ENCODE results near the gene DOCK1.

The DOCK1 gene

GRCh38 chr10:127402596-127403409, 497.6 kb downstream of the DOCK1 start:
- H3K9me3 ChIP-seq (ENCODE audit: control insufficient read depth, low read depth, low read length), result no peaks in the 10 kb centered on the region
- no peaks in the 10 kb centered on the region for H3K36me3 ChIP-seq (ENCODE audit: control insufficient read depth, low read depth, low read length)
- H3K4me3 ChIP-seq (ENCODE audit: low read length), result no peak overlapping the region
- no peak overlapping the region for H3K27ac ChIP-seq (ENCODE audit: low read length)
- no peak overlapping the region for H3K9ac ChIP-seq (ENCODE audit: low read length)
- no peaks in the 10 kb centered on the region for H3K27me3 ChIP-seq (ENCODE audit: control insufficient read depth, insufficient read depth, low read length)
- no peaks in the 10 kb centered on the region for H3K4me1 ChIP-seq (ENCODE audit: control insufficient read depth, low read depth, low read length)

- Histone ChIP-seq H3K36me3 (ENCODE audit: control insufficient read depth, low read depth, low read length) (no peaks in the 10 kb centered on the region), H3K9me3 (ENCODE audit: control insufficient read depth, low read depth, low read length) (no peaks in the 10 kb centered on the region), H3K27ac (ENCODE audit: low read length) (no peak overlapping the region), H3K4me1 (ENCODE audit: control insufficient read depth, low read depth, low read length) (no peaks in the 10 kb centered on the region), H3K4me3 (ENCODE audit: low read length) (no peak overlapping the region), H3K27me3 (ENCODE audit: control insufficient read depth, insufficient read depth, low read length) (no peaks in the 10 kb centered on the region), H3K9ac (ENCODE audit: low read length) (no peak overlapping the region)
Observed at GRCh38 chr10:127405221-127405620, 500.0 kb downstream of the DOCK1 start.

GRCh38 chr10:127406018-127406550, 500.9 kb downstream of the DOCK1 start:
- no peaks in the 10 kb centered on the region for H3K4me1 ChIP-seq (ENCODE audit: control insufficient read depth, low read depth, low read length)
- no peaks in the 10 kb centered on the region for H3K9me3 ChIP-seq (ENCODE audit: control insufficient read depth, low read depth, low read length)
- no peaks in the 10 kb centered on the region for H3K36me3 ChIP-seq (ENCODE audit: control insufficient read depth, low read depth, low read length)
- H3K9ac ChIP-seq (ENCODE audit: low read length), result no peak overlapping the region
- H3K4me3 ChIP-seq (ENCODE audit: low read length), result no peak overlapping the region
- no peak overlapping the region for H3K27ac ChIP-seq (ENCODE audit: low read length)
- H3K27me3 ChIP-seq (ENCODE audit: control insufficient read depth, insufficient read depth, low read length), result no peaks in the 10 kb centered on the region

GRCh38 chr10:127407551-127407950, 502.3 kb downstream of the DOCK1 start:
- peaks cover 3% of the 10 kb centered on the region for H3K36me3 ChIP-seq (ENCODE audit: control insufficient read depth, low read depth, low read length)
- no peaks in the 10 kb centered on the region for H3K27me3 ChIP-seq (ENCODE audit: control insufficient read depth, insufficient read depth, low read length)
- no peak overlapping the region for H3K4me3 ChIP-seq (ENCODE audit: low read length)
- H3K9ac ChIP-seq (ENCODE audit: low read length), result no peak overlapping the region
- no peaks in the 10 kb centered on the region for H3K4me1 ChIP-seq (ENCODE audit: control insufficient read depth, low read depth, low read length)
- no peaks in the 10 kb centered on the region for H3K9me3 ChIP-seq (ENCODE audit: control insufficient read depth, low read depth, low read length)
- H3K27ac ChIP-seq (ENCODE audit: low read length), result no peak overlapping the region

- no peaks in the 10 kb centered on the region for H3K9me3 ChIP-seq (ENCODE audit: control insufficient read depth, low read depth, low read length)
- H3K4me3 ChIP-seq (ENCODE audit: low read length), result no peak overlapping the region
Observed at GRCh38 chr10:127408112-127408710, 503.0 kb downstream of the DOCK1 start.

GRCh38 chr10:127408733-127409132, 503.5 kb downstream of the DOCK1 start:
- no peaks in the 10 kb centered on the region for H3K27me3 ChIP-seq (ENCODE audit: control insufficient read depth, insufficient read depth, low read length)
- no peak overlapping the region for H3K4me3 ChIP-seq (ENCODE audit: low read length)
- H3K36me3 ChIP-seq (ENCODE audit: control insufficient read depth, low read depth, low read length), result peaks cover 3% of the 10 kb centered on the region

More at GRCh38 chr10:127408112-127408710, 503.0 kb downstream of the DOCK1 start:
- H3K27ac ChIP-seq (ENCODE audit: low read length), result no peak overlapping the region
- no peaks in the 10 kb centered on the region for H3K4me1 ChIP-seq (ENCODE audit: control insufficient read depth, low read depth, low read length)
- no peak overlapping the region for H3K9ac ChIP-seq (ENCODE audit: low read length)
- H3K36me3 ChIP-seq (ENCODE audit: control insufficient read depth, low read depth, low read length), result peaks cover 3% of the 10 kb centered on the region
- no peaks in the 10 kb centered on the region for H3K27me3 ChIP-seq (ENCODE audit: control insufficient read depth, insufficient read depth, low read length)

GRCh38 chr10:127410030-127410429, 504.8 kb downstream of the DOCK1 start:
- peaks cover 3% of the 10 kb centered on the region for H3K36me3 ChIP-seq (ENCODE audit: control insufficient read depth, low read depth, low read length)
- H3K4me3 ChIP-seq (ENCODE audit: low read length), result no peak overlapping the region
- H3K27ac ChIP-seq (ENCODE audit: low read length), result no peak overlapping the region
- H3K27me3 ChIP-seq (ENCODE audit: control insufficient read depth, insufficient read depth, low read length), result no peaks in the 10 kb centered on the region
- H3K4me1 ChIP-seq (ENCODE audit: control insufficient read depth, low read depth, low read length), result no peaks in the 10 kb centered on the region
- no peak overlapping the region for H3K9ac ChIP-seq (ENCODE audit: low read length)
- H3K9me3 ChIP-seq (ENCODE audit: control insufficient read depth, low read depth, low read length), result no peaks in the 10 kb centered on the region

More at GRCh38 chr10:127408733-127409132, 503.5 kb downstream of the DOCK1 start:
- Histone ChIP-seq H3K9ac (ENCODE audit: low read length) (no peak overlapping the region), H3K4me1 (ENCODE audit: control insufficient read depth, low read depth, low read length) (no peaks in the 10 kb centered on the region), H3K9me3 (ENCODE audit: control insufficient read depth, low read depth, low read length) (no peaks in the 10 kb centered on the region), H3K27ac (ENCODE audit: low read length) (no peak overlapping the region)

GRCh38 chr10:127411062-127411461, 505.8 kb downstream of the DOCK1 start:
- H3K36me3 ChIP-seq (ENCODE audit: control insufficient read depth, low read depth, low read length), result peaks cover 3% of the 10 kb centered on the region
- no peak overlapping the region for H3K27ac ChIP-seq (ENCODE audit: low read length)
- H3K4me1 ChIP-seq (ENCODE audit: control insufficient read depth, low read depth, low read length), result no peaks in the 10 kb centered on the region
- H3K27me3 ChIP-seq (ENCODE audit: control insufficient read depth, insufficient read depth, low read length), result no peaks in the 10 kb centered on the region
- no peaks in the 10 kb centered on the region for H3K9me3 ChIP-seq (ENCODE audit: control insufficient read depth, low read depth, low read length)
- no peak overlapping the region for H3K4me3 ChIP-seq (ENCODE audit: low read length)
- H3K9ac ChIP-seq (ENCODE audit: low read length), result no peak overlapping the region

- Histone ChIP-seq H3K9me3 (ENCODE audit: control insufficient read depth, low read depth, low read length) (no peaks in the 10 kb centered on the region), H3K4me3 (ENCODE audit: low read length) (no peak overlapping the region), H3K9ac (ENCODE audit: low read length) (no peak overlapping the region), H3K36me3 (ENCODE audit: control insufficient read depth, low read depth, low read length) (peaks cover 3% of the 10 kb centered on the region), H3K4me1 (ENCODE audit: control insufficient read depth, low read depth, low read length) (no peaks in the 10 kb centered on the region), H3K27ac (ENCODE audit: low read length) (no peak overlapping the region), H3K27me3 (ENCODE audit: control insufficient read depth, insufficient read depth, low read length) (no peaks in the 10 kb centered on the region)
Observed at GRCh38 chr10:127413326-127413725, 508.1 kb downstream of the DOCK1 start.

- Histone ChIP-seq H3K4me3 (ENCODE audit: low read length) (no peak overlapping the region), H3K27me3 (ENCODE audit: control insufficient read depth, insufficient read depth, low read length) (no peaks in the 10 kb centered on the region), H3K36me3 (ENCODE audit: control insufficient read depth, low read depth, low read length) (peaks cover 3% of the 10 kb centered on the region), H3K4me1 (ENCODE audit: control insufficient read depth, low read depth, low read length) (no peaks in the 10 kb centered on the region), H3K9me3 (ENCODE audit: control insufficient read depth, low read depth, low read length) (no peaks in the 10 kb centered on the region), H3K27ac (ENCODE audit: low read length) (no peak overlapping the region), H3K9ac (ENCODE audit: low read length) (no peak overlapping the region)
Observed at GRCh38 chr10:127414024-127414423, 508.8 kb downstream of the DOCK1 start.

GRCh38 chr10:127415116-127415515, 509.9 kb downstream of the DOCK1 start:
- peaks cover 3% of the 10 kb centered on the region for H3K36me3 ChIP-seq (ENCODE audit: control insufficient read depth, low read depth, low read length)
- H3K27ac ChIP-seq (ENCODE audit: low read length), result no peak overlapping the region
- no peaks in the 10 kb centered on the region for H3K4me1 ChIP-seq (ENCODE audit: control insufficient read depth, low read depth, low read length)
- no peaks in the 10 kb centered on the region for H3K9me3 ChIP-seq (ENCODE audit: control insufficient read depth, low read depth, low read length)
- no peaks in the 10 kb centered on the region for H3K27me3 ChIP-seq (ENCODE audit: control insufficient read depth, insufficient read depth, low read length)
- H3K4me3 ChIP-seq (ENCODE audit: low read length), result no peak overlapping the region
- no peak overlapping the region for H3K9ac ChIP-seq (ENCODE audit: low read length)
